Measurements from ENCODE around the gene TNS4.

The TNS4 gene

GRCh38 chr17:40534371-40535189, 33.2 kb upstream of the TNS4 start:
- FAIRE-seq = no peak

- FAIRE-seq = no peak
These were observed 32.5 kb upstream of the TNS4 start for GRCh38 chr17:40533896-40534295.

- FAIRE-seq = no peak
These were observed 31.3 kb upstream of the TNS4 start for GRCh38 chr17:40532520-40533253.

- FAIRE-seq = no peak
These were observed 29.9 kb upstream of the TNS4 start for GRCh38 chr17:40531051-40531991.

GRCh38 chr17:40530531-40530994, 29.1 kb upstream of the TNS4 start:
- no peak for FAIRE-seq

- FAIRE-seq = no peak
These were observed 28.6 kb upstream of the TNS4 start for GRCh38 chr17:40529991-40530390.

GRCh38 chr17:40528692-40529417, 27.4 kb upstream of the TNS4 start:
- no peak for FAIRE-seq

GRCh38 chr17:40526668-40527067, 25.2 kb upstream of the TNS4 start:
- no peak for FAIRE-seq

- no peak for FAIRE-seq
These were observed 23.9 kb upstream of the TNS4 start for GRCh38 chr17:40525294-40525693.

GRCh38 chr17:40524243-40524965, 23.0 kb upstream of the TNS4 start:
- no peak for FAIRE-seq

- no peak for FAIRE-seq
These were observed 21.5 kb upstream of the TNS4 start for GRCh38 chr17:40522961-40523310.

GRCh38 chr17:40522250-40522960, 21.0 kb upstream of the TNS4 start:
- no peak for FAIRE-seq

GRCh38 chr17:40520991-40521453, 19.6 kb upstream of the TNS4 start:
- FAIRE-seq = no peak

GRCh38 chr17:40519089-40519775, 17.8 kb upstream of the TNS4 start:
- no peak for FAIRE-seq

- no peak for FAIRE-seq
These were observed 17.1 kb upstream of the TNS4 start for GRCh38 chr17:40518401-40519088.

- FAIRE-seq = no peak
These were observed 16.6 kb upstream of the TNS4 start for GRCh38 chr17:40517981-40518380.

GRCh38 chr17:40517286-40517662, 15.9 kb upstream of the TNS4 start:
- FAIRE-seq = no peak

- FAIRE-seq = no peak
These were observed 15.3 kb upstream of the TNS4 start for GRCh38 chr17:40516581-40517285.

GRCh38 chr17:40515491-40516041, 14.1 kb upstream of the TNS4 start:
- no peak for FAIRE-seq

All from TTC549 (cell line).